HG02938 (cell line): ENCODE data around the gene SLC39A8.

ENCODE experiments used
- ATAC-seq: cut with Tn5 transposase; IDR thresholded peaks from one replicate; pipeline ENCODE4 v1.9.1; 2021; ENCODE audit warnings: mild to moderate bottlenecking, moderate library complexity; ENCODE audit not compliant: unreplicated experiment

The SLC39A8 gene

DNA sequence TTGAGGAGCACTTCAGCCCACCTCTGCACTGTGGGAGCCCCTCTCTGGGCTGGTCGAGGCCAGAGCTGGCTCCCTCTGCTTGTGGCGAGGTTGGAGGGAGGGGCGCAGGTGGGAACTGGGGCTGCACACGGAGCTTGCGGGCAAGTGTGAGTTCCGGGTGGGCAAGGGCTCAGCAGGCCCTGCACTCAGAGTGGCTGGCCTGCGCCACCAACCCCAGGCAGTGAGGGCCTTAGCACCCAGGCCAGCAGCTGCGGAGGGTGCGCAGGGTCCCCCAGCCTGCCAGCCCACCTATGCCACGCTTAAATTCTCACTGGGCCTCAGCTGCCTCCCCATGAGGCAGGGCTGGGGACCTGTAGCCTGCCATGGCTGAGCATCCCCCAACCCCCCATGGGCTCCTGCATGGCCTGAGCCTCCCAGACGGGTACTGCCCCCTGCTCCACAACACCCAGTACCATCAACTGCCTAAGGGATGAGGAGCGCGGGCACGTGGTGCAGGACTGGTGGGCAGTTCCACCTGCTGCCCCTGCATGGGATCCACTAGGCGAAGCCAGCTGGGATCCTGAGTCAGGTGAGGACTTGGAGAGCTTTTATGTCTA, 110.9 kb downstream of the SLC39A8 start:
- ATAC-seq, result no peak

DNA sequence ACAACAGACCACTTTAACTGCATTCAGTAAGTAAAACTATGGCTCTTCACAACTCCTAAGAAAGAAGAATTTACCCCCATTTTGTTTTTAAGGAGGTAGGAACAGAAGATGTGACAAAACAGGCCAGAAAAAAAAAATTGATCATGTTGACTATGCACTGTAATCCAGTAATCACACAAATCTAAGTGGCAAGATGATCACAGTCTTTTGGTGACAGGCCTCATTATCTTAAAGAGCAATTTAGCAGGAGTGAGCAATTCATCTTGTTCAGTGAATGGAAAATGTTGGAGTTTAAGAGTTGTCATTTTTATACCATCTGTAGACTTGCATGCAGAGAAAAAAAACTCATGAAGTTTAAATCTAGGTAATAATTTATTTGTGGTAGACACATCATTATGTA, 115.1 kb downstream of the SLC39A8 start:
- ATAC-seq, result no peak

DNA sequence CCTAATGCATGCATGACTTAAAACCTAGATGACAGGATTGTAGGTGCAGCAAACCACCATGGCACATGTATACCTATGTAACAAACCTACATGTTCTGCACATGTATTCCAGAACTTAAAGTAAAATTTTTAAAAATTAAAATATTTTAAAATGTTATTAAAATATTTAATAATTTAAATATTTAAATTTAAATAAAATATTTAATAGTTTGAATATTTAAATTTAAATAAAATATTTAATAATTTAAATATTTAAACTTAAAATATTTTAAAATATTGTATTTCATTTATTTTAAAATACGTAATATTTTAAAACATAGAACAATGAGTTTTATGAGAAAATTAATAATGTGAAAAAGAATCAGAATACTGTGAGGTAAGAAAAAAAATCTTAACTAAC, 117.9 kb downstream of the SLC39A8 start:
- no peak for ATAC-seq

DNA sequence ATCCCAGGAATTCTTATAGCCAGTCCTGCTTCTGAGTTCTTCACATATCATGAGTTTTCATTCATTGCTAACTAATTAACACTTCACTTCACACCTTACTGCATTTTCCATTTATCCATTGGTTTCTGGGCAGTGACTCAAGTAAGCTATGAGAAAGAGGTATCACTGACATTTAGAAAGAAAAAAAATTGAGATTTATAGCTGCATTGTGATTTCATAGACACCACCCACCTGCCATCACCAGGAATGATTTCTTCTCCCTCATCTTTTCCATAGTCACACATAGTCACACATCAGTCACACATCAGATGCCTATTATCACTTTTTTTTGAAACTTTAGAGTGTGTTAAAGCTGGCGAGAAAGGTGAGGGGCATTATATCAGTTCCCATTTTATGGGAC, 121.8 kb downstream of the SLC39A8 start:
- no peak for ATAC-seq

DNA sequence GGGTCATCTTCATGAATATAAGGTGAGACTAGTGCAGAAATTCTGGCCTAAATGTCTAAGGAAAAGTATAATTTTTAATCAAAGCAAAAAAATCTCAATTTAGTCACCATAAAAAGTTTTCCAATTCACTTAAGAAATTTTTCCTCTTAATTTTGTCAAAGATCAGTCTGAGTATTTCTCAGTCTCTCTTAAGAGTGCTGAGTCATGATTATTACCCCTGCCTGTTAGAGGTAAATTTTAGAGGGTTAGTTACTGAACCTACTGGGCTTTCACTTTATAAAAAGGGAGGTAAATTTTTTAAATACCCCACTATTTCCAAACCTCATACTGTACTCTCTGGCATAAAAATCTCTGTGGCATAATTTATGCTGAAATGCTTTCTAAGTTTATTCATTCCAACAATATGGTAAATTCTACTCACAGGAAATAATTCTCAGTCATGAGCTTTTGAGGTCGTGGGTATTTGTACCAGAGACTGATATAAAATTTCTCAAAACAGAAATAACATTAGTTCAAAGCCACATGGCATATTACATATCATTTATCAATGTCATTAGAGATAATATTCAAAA, 122.4 kb downstream of the SLC39A8 start:
- ATAC-seq, result no peak

DNA sequence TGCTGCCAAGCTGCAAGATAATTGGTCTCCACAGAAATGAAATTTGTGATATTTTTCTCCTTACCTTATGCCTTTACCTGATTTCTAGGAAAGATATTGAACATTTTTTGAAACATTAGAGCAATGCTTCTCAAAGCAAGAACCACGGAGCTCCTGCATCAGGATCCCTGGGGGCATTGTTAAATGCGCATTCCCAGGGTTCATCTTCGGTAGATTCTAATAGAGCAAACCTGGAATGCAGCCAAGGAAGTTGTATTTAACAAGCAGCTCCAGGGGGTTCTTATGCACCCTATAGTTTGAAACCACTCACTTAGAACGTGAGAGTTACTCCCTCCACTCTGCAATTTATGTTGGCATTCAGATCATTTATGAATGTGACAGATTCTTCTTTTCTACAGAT, 126.2 kb downstream of the SLC39A8 start:
- ATAC-seq, result no peak

DNA sequence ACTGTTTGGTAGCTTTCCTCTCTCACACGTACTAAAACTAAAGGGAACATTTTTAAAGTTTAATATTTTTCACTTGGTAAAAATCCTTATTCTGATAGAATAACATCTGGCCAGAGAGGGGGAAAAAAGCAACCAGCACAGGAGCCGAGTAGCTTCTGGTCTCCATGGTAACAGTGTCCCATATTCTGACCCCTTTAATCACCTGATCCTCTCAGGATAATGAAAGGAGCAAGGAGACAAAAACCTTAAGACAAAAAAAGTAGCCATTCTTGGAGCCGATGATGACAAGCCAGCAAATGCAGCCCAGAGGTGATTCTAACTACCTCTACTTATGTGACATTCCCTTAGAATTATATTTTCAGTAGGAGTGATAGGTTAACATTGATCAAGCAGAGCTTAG, 126.6 kb downstream of the SLC39A8 start:
- ATAC-seq, result no peak

DNA sequence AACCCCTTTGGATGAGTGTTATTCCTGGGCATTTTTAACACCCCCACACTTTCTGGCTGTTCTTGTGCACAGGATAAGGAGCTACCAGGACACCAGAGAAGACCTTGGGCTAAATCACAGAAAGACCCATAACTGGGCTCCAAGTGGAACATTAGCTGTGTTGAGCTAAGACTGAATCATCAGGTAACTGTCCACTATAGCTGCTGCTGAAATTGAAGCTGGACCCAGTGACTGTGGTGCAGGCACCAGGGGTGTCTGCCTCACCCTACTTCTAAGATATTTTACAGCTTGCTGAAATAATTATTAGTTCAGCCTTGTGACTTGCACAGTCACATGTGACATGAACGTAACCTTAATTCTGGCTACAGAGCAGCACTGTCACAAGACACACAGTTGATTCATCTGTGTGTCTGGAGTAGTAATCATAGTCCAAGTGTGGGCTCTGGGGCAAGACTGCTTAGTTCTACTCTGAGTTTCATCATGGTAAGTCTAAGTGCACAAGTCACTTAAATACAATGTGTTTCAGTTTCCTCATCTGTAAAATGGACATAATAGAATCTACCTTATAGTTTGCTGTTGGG, 127.4 kb downstream of the SLC39A8 start:
- no peak for ATAC-seq

DNA sequence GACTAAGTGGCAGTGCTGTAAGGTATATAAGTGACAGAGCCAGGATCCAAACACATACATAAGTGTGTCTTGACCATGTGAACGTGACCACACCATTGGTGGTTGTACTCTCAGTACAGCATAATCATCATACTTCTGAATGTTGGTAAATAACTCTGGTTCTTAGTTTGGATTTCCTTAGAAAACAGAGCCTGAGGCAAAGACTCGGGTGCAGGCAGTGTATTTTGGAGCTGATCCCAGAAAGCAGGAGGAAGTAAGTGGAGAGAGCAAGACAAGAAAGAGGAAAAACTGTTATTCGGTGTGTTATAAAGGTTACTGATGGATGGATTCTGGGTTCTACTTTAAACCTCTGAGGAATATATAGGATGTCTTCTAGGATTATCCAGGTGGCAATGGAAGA, 127.9 kb downstream of the SLC39A8 start:
- ATAC-seq, result no peak

DNA sequence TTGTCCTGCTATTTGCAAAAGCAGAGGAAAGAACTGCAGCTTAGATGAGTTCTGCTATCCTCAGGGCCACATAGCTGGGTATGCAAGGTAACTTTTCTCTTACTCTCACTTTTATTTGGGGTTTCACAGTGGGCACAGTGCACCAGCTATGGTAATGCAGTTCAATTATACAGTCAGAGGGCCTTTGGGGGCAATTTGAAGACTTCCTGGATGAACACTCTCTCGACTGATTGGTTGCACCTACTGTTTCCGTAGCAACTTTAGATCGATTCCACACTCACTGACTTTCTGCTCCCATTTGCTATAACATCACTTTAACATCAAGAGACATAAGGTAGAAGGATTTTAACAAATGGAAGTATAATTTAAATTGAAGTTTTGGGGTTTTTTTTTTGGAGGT, 128.6 kb downstream of the SLC39A8 start:
- no peak for ATAC-seq

DNA sequence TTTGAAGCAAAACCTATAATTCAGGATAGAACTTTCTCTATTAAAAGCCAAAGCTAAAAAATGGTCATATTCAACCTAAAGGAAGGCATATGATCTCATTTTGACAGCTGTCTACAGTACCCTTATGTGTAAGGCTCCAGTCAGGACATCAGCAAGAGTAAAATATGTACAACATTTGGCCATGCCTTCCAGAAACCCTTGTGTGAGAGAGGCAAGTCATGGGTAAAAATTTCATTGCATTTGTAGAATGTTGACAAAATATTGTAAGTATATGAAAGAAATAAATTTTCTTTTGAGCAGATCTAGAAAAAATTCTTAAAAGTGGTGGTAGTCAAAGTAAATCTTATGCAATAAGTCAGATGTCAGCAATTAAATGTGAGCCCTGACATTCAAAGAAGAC, 132.3 kb downstream of the SLC39A8 start:
- ATAC-seq, result no peak
